Measurements from ENCODE around the gene DHRS13. TPM values are rescaled to one million over a fixed set of nuclear protein-coding genes. Genes with fewer than 3 reads are reported as not detected.
"Not testable (repeated sequence)": the region's sequence is repeated elsewhere in the genome, so short reads cannot be mapped to it uniquely, and the experiment has no call there.

Gene DHRS13
- total RNA-seq, 1 donor from 2014 or later, result 18.7 TPM

- DNase-seq, result not testable (repeated sequence)
Measured at GRCh38 chr17:28934508-28934907, 31.6 kb upstream of the DHRS13 start.

GRCh38 chr17:28929787-28930186 is 26.9 kb upstream of the DHRS13 start:
- no peak for DNase-seq

GRCh38 chr17:28928061-28928460 is 25.2 kb upstream of the DHRS13 start:
- no peak for DNase-seq

- DNase-seq, result no peak
Measured at GRCh38 chr17:28926786-28927185, 23.9 kb upstream of the DHRS13 start.

- no peak for DNase-seq
Measured at GRCh38 chr17:28926366-28926765, 23.5 kb upstream of the DHRS13 start.

- DNase-seq, result peak; percentile 92
Measured at GRCh38 chr17:28925912-28926365, 23.1 kb upstream of the DHRS13 start.

GRCh38 chr17:28920201-28920600 is 17.3 kb upstream of the DHRS13 start:
- DNase-seq, result no peak

GRCh38 chr17:28918295-28918694 is 15.4 kb upstream of the DHRS13 start:
- DNase-seq, result no peak

GRCh38 chr17:28917465-28917864 is 14.6 kb upstream of the DHRS13 start:
- DNase-seq, result no peak

- no peak for DNase-seq
Measured at GRCh38 chr17:28917029-28917428, 14.2 kb upstream of the DHRS13 start.

GRCh38 chr17:28916302-28916934 is 13.5 kb upstream of the DHRS13 start:
- DNase-seq, result peak; percentile 75

GRCh38 chr17:28912938-28913333 is 10.1 kb upstream of the DHRS13 start:
- DNase-seq, result no peak

- peak; percentile 85 for DNase-seq
Measured at GRCh38 chr17:28912281-28912937, 9.5 kb upstream of the DHRS13 start.

GRCh38 chr17:28911411-28912045 is 8.6 kb upstream of the DHRS13 start:
- no peak for DNase-seq

- no peak for DNase-seq
Measured at GRCh38 chr17:28910534-28910933, 7.7 kb upstream of the DHRS13 start.

GRCh38 chr17:28908640-28909167 is 5.8 kb upstream of the DHRS13 start:
- peak; percentile 75 for DNase-seq

- DNase-seq, result no peak
Measured at GRCh38 chr17:28907709-28908475, 5.0 kb upstream of the DHRS13 start.

GRCh38 chr17:28906706-28907438 is 4.0 kb upstream of the DHRS13 start:
- no peak for DNase-seq

- DNase-seq, result no peak
Measured at GRCh38 chr17:28906276-28906675, 3.4 kb upstream of the DHRS13 start.

- DNase-seq, result no peak
Measured at GRCh38 chr17:28904800-28905199, 1.9 kb upstream of the DHRS13 start.

- not testable (repeated sequence) for DNase-seq
Measured at GRCh38 chr17:28903546-28903841, 615 bp upstream of the DHRS13 start.

Measured in dermis blood vessel endothelial cell (primary cell).